HG03520 (cell line): Measurements from ENCODE around the gene RBBP5.

Source experiments
- ATAC-seq: cut with Tn5 transposase; IDR thresholded peaks from one replicate; pipeline ENCODE4 v1.9.1; 2021; ENCODE audit warnings: mild to moderate bottlenecking, moderate library complexity; ENCODE audit not compliant: unreplicated experiment

Gene RBBP5

GRCh38 chr1:205133287-205133686, 11.5 kb upstream of the RBBP5 start:
- ATAC-seq, result no peak

- no peak for ATAC-seq
These were observed 7.8 kb upstream of the RBBP5 start for GRCh38 chr1:205129447-205130029.

- no peak for ATAC-seq
These were observed 6.3 kb upstream of the RBBP5 start for GRCh38 chr1:205128050-205128449.

- no peak for ATAC-seq
These were observed 5.9 kb upstream of the RBBP5 start for GRCh38 chr1:205127646-205128045.

GRCh38 chr1:205124726-205125125, 2.9 kb upstream of the RBBP5 start:
- no peak for ATAC-seq

GRCh38 chr1:205122489-205122882, 708 bp upstream of the RBBP5 start:
- peak; percentile 8 for ATAC-seq

GRCh38 chr1:205118752-205119151, 3.0 kb downstream of the RBBP5 start:
- ATAC-seq, result no peak

- no peak for ATAC-seq
These were observed 10.4 kb downstream of the RBBP5 start for GRCh38 chr1:205111354-205111753.

GRCh38 chr1:205109711-205110110, 12.1 kb downstream of the RBBP5 start:
- no peak for ATAC-seq

- no peak for ATAC-seq
These were observed 12.5 kb downstream of the RBBP5 start for GRCh38 chr1:205109269-205109668.

GRCh38 chr1:205108464-205108863, 13.3 kb downstream of the RBBP5 start:
- ATAC-seq, result no peak

- no peak for ATAC-seq
These were observed 14.5 kb downstream of the RBBP5 start for GRCh38 chr1:205107327-205107726.

GRCh38 chr1:205102404-205102803, 19.4 kb downstream of the RBBP5 start:
- no peak for ATAC-seq

- no peak for ATAC-seq
These were observed 23.5 kb downstream of the RBBP5 start for GRCh38 chr1:205098242-205098641.

GRCh38 chr1:205095422-205095821, 26.4 kb downstream of the RBBP5 start:
- ATAC-seq, result no peak

- ATAC-seq, result no peak
These were observed 30.6 kb downstream of the RBBP5 start for GRCh38 chr1:205091043-205091740.

- ATAC-seq, result no peak
These were observed 33.4 kb downstream of the RBBP5 start for GRCh38 chr1:205088341-205088740.

GRCh38 chr1:205084360-205084759, 37.4 kb downstream of the RBBP5 start, which contains the start of gene TMEM81:
Gene TMEM81, minus strand, starts transcription at chr1:205084460. Its CDS starts 140 bp downstream, at chr1:205084320.
- ATAC-seq, result no peak

- ATAC-seq, result no peak
These were observed 39.3 kb downstream of the RBBP5 start for GRCh38 chr1:205082431-205082830.

- no peak for ATAC-seq
These were observed 43.9 kb downstream of the RBBP5 start for GRCh38 chr1:205077934-205078311.

- ATAC-seq, result no peak
These were observed 44.4 kb downstream of the RBBP5 start for GRCh38 chr1:205077158-205077933.

- ATAC-seq, result no peak
These were observed 45.5 kb downstream of the RBBP5 start for GRCh38 chr1:205076245-205076761.
